ENCODE results near the gene MACROH2A1.

Gene MACROH2A1

GRCh38 chr5:135439231-135440205 is 40.5 kb upstream of the MACROH2A1 start:
- DNase-seq (ENCODE audit: low spot score) (peak; percentile 13), ATAC-seq (ENCODE audit: low read depth) (no peak)
- Histone ChIP-seq H3K4me3 (ENCODE audit: severe bottlenecking) (no peak overlapping the region), H3K9me3 (ENCODE audit: severe bottlenecking) (no peaks in the 10 kb centered on the region), H3K4me1 (ENCODE audit: insufficient read depth, poor library complexity, severe bottlenecking) (peaks cover 8% of the 10 kb centered on the region), H3K36me3 (ENCODE audit: low read depth) (no peaks in the 10 kb centered on the region), H3K27me3 (ENCODE audit: insufficient read depth, poor library complexity, severe bottlenecking) (no peaks in the 10 kb centered on the region), H3K27ac (ENCODE audit: poor library complexity, severe bottlenecking) (no peak overlapping the region)
- TF ChIP-seq CTCF (IDR thresholded peaks at IDR 0.05; ENCODE audit: poor library complexity, severe bottlenecking), result no peak

GRCh38 chr5:135438636-135439221 is 39.7 kb upstream of the MACROH2A1 start:
- DNase-seq (ENCODE audit: low spot score), result no peak
- Histone ChIP-seq H3K4me3 (ENCODE audit: severe bottlenecking) (no peak overlapping the region), H3K27ac (ENCODE audit: poor library complexity, severe bottlenecking) (no peak overlapping the region), H3K27me3 (ENCODE audit: insufficient read depth, poor library complexity, severe bottlenecking) (no peaks in the 10 kb centered on the region), H3K4me1 (ENCODE audit: insufficient read depth, poor library complexity, severe bottlenecking) (peaks cover 8% of the 10 kb centered on the region), H3K36me3 (ENCODE audit: low read depth) (no peaks in the 10 kb centered on the region), H3K9me3 (ENCODE audit: severe bottlenecking) (no peaks in the 10 kb centered on the region)
- no peak; the same call in 2 of the 3 replicates for ATAC-seq (ENCODE audit: low read depth)
- no peak for TF ChIP-seq CTCF (IDR thresholded peaks at IDR 0.05; ENCODE audit: poor library complexity, severe bottlenecking)

GRCh38 chr5:135437796-135438560 is 38.9 kb upstream of the MACROH2A1 start:
- DNase-seq (ENCODE audit: low spot score) (no peak), ATAC-seq (ENCODE audit: low read depth) (peak; percentile 64)
- Histone ChIP-seq H3K27ac (ENCODE audit: poor library complexity, severe bottlenecking) (no peak overlapping the region), H3K4me3 (ENCODE audit: severe bottlenecking) (no peak overlapping the region), H3K4me1 (ENCODE audit: insufficient read depth, poor library complexity, severe bottlenecking) (peaks cover 8% of the 10 kb centered on the region), H3K9me3 (ENCODE audit: severe bottlenecking) (no peaks in the 10 kb centered on the region), H3K36me3 (ENCODE audit: low read depth) (no peaks in the 10 kb centered on the region), H3K27me3 (ENCODE audit: insufficient read depth, poor library complexity, severe bottlenecking) (no peaks in the 10 kb centered on the region)
- TF ChIP-seq CTCF (IDR thresholded peaks at IDR 0.05; ENCODE audit: poor library complexity, severe bottlenecking), result no peak

- H3K27me3 ChIP-seq (ENCODE audit: insufficient read depth, poor library complexity, severe bottlenecking), result no peaks in the 10 kb centered on the region
- H3K4me1 ChIP-seq (ENCODE audit: insufficient read depth, poor library complexity, severe bottlenecking), result peaks cover 8% of the 10 kb centered on the region
- ATAC-seq (ENCODE audit: low read depth) (no peak), DNase-seq (ENCODE audit: low spot score) (no peak)
- no peaks in the 10 kb centered on the region for H3K36me3 ChIP-seq (ENCODE audit: low read depth)
- no peaks in the 10 kb centered on the region for H3K9me3 ChIP-seq (ENCODE audit: severe bottlenecking)
- no peak for TF ChIP-seq CTCF (IDR thresholded peaks at IDR 0.05; ENCODE audit: poor library complexity, severe bottlenecking)
- no peak overlapping the region for H3K4me3 ChIP-seq (ENCODE audit: severe bottlenecking)
- H3K27ac ChIP-seq (ENCODE audit: poor library complexity, severe bottlenecking), result no peak overlapping the region
Measured at GRCh38 chr5:135437422-135437795, 38.4 kb upstream of the MACROH2A1 start.

Data from RWPE2 (cell line).